OCI-LY7 (cell line): ENCODE results near the gene CFAP92. TPM values are rescaled to one million over a fixed set of nuclear protein-coding genes. Genes with fewer than 3 reads are reported as not detected.
A peak's percentile ranks its signal among the peaks of the same experiment; 100 is the strongest.

Experiments
- BruUV-seq: library from RNA; stranded (reverse); fragments of 400-500 nt; replicated peaks from 2 replicates; lab custom pipeline; 2021; lab: Mats Ljungman, UMichigan
- CTCF ChIA-PET: fragments of 300-600 bp; sonication (Branson Sonifier 250); formaldehyde crosslinking; loops from one replicate; lab custom pipeline; 2022; ENCODE audit warnings: antibody characterized with exemption; ENCODE audit not compliant: unreplicated experiment; lab: Charles Lee
- POLR2A ChIA-PET: fragments of 300-600 bp; sonication (Branson Sonifier 250); formaldehyde crosslinking; loops from one replicate; lab custom pipeline; 2022; ENCODE audit warnings: antibody characterized with exemption; lab: Charles Lee
- DNase-seq: peaks from one replicate; pipeline ENCODE4 v3.0.0-alpha.2; 2015; ENCODE audit warnings: low spot score
- H2AFZ ChIP-seq: fragments of 200-600 bp; sonication (generic), shearing (Covaris generic); 2 replicates; pipeline ENCODE4 v1.6.1; 2014; ENCODE audit warnings: mild to moderate bottlenecking, antibody characterized with exemption, low read length, moderate library complexity
- H3K27ac ChIP-seq: fragments of 200-600 bp; sonication (generic); 2 replicates; pipeline ENCODE4 v1.5.1; 2014; ENCODE audit warnings: mixed run types, low read depth, mild to moderate bottlenecking, moderate library complexity, low read length, inconsistent platforms; ENCODE audit not compliant: poor library complexity, severe bottlenecking
- H3K36me3 ChIP-seq: fragments of 200-600 bp; sonication (generic); 2 replicates; pipeline ENCODE4 v1.6.1; 2014; ENCODE audit warnings: mild to moderate bottlenecking, antibody characterized with exemption, low read length, moderate library complexity, mixed read lengths; ENCODE audit not compliant: insufficient read depth
- H3K4me1 ChIP-seq: fragments of 200-600 bp; sonication (generic); 2 replicates; pipeline ENCODE4 v1.5.1; 2014; ENCODE audit warnings: mild to moderate bottlenecking, low read length; ENCODE audit not compliant: insufficient read depth, poor library complexity, severe bottlenecking
- H3K4me2 ChIP-seq: fragments of 200-600 bp; sonication (generic); 2 replicates; pipeline ENCODE4 v1.6.1; 2014; ENCODE audit warnings: mild to moderate bottlenecking, low read length
- H3K4me3 ChIP-seq: fragments of 200-600 bp; sonication (generic); 2 replicates; pipeline ENCODE4 v1.5.1; 2014; ENCODE audit warnings: mild to moderate bottlenecking, low read depth, low read length; ENCODE audit not compliant: poor library complexity, severe bottlenecking
- H3K79me2 ChIP-seq: fragments of 200-600 bp; sonication (generic); 2 replicates; pipeline ENCODE4 v1.6.1; 2016; ENCODE audit warnings: low read depth, mild to moderate bottlenecking, low read length, moderate library complexity, mixed read lengths; ENCODE audit not compliant: insufficient read depth
- H3K9me2 ChIP-seq: fragments of 200-600 bp; sonication (generic); 2 replicates; pipeline ENCODE4 v1.6.1; 2016; ENCODE audit warnings: mild to moderate bottlenecking, low read length, mixed read lengths; ENCODE audit not compliant: insufficient read depth
- H3K9me3 ChIP-seq: fragments of 200-600 bp; sonication (generic); 2 replicates; pipeline ENCODE4 v1.6.1; 2014; ENCODE audit warnings: mild to moderate bottlenecking, mixed run types, low read length, mixed read lengths
- H4K20me1 ChIP-seq: fragments of 200-600 bp; sonication (generic); 2 replicates; pipeline ENCODE4 v1.6.1; 2014; ENCODE audit warnings: mild to moderate bottlenecking, antibody characterized with exemption, low read length, moderate library complexity, mixed read lengths; ENCODE audit not compliant: insufficient read depth
- EZH2phosphoT487 ChIP-seq: fragments of 200-600 bp; sonication (generic); IDR thresholded peaks from 2 replicates; pipeline ENCODE4 v1.6.1; 2018; ENCODE audit warnings: low read depth, borderline replicate concordance, mild to moderate bottlenecking, mixed run types, antibody characterized with exemption, low read length, moderate library complexity, mixed read lengths
- intact Hi-C: fragments of 100-400 bp; cut with micrococcal nuclease; formaldehyde crosslinking; loops from one replicate; pipeline ENCODE4 v1.10.0; 2022; ENCODE audit not compliant: unreplicated experiment
- total RNA-seq, 2 experiments: library from RNA; depleted of rRNA in 1 of 2; stranded (reverse); fragments of >200 nt in 1 of 2; shearing (Covaris generic) in 1 of 2; gene quantifications; 2 replicates each; pipeline ENCODE4 v1.2.3, GENCODE V29; 2014 to 2022
- TF ChIP-seq, protein P1 (sequence below): fragments of 200-600 bp; sonication (generic); conservative IDR thresholded peaks from 2 replicates; pipeline ENCODE4 v1.5.1; 2014; ENCODE audit warnings: mild to moderate bottlenecking, antibody characterized with exemption, low read length, moderate library complexity, mixed read lengths

CFAP92 gene
- total RNA-seq, 2 experiments from 2014 or later: 0.08 to 0.66 TPM

DNA sequence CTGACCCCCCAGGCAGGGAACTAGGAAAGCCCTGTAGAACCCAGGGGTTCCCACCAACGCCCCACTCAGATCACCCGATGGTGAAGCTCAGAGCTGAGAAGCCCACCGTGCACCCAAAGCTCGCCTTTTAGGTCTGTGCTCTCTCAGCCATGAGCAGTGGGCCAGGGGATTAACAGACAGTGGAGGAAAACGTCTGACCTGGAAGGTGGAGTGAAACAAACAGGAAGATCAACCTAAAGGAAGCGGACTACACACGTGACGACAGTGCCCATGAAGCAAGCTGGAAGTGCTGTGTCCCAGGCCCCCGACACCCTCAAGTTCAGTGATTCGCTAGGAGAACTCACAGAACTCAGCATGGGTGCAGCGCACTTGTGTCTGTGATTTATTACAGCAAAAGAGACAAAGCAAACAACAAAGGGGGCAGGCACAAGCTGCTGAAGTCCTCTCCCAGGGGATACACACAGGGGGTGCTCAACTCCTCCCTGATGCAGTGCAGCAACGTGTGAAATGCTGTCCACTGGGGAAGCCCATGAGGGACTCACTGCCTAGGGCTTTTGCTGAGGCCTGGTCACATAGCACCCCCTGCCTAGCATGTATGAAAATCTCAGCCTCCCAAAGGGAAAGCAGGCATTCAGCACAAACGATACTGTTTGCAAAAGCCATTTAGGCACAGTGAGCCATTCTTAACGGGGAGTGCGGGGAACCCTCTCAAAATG is 43.5 kb downstream of the CFAP92 start:
- H3K9me3 ChIP-seq: no peaks in the 10 kb centered on the region
- no peak overlapping the region for H2AFZ ChIP-seq
- DNase-seq: peak; percentile 19
- intact Hi-C loops: no loop called here
- POLR2A ChIA-PET: interaction anchor here (0.6 kb wide), 1 partner anchor 23 kb away, joined by 5 read pairs; no protein-coding TSS in a partner anchor
- H3K4me1 ChIP-seq: no peaks in the 10 kb centered on the region
- BruUV-seq: no TSS peak
- no peaks in the 10 kb centered on the region for H3K9me2 ChIP-seq
- H3K4me2 ChIP-seq: no peak overlapping the region
- CTCF ChIA-PET: no interaction called here
- no peaks in the 10 kb centered on the region for H3K79me2 ChIP-seq
- H3K27ac ChIP-seq: no peak overlapping the region
- H4K20me1 ChIP-seq: no peaks in the 10 kb centered on the region
- TF ChIP-seq, protein P1, sequence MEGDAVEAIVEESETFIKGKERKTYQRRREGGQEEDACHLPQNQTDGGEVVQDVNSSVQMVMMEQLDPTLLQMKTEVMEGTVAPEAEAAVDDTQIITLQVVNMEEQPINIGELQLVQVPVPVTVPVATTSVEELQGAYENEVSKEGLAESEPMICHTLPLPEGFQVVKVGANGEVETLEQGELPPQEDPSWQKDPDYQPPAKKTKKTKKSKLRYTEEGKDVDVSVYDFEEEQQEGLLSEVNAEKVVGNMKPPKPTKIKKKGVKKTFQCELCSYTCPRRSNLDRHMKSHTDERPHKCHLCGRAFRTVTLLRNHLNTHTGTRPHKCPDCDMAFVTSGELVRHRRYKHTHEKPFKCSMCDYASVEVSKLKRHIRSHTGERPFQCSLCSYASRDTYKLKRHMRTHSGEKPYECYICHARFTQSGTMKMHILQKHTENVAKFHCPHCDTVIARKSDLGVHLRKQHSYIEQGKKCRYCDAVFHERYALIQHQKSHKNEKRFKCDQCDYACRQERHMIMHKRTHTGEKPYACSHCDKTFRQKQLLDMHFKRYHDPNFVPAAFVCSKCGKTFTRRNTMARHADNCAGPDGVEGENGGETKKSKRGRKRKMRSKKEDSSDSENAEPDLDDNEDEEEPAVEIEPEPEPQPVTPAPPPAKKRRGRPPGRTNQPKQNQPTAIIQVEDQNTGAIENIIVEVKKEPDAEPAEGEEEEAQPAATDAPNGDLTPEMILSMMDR: 0 out of 2 replicates have a peak, but pooled peaks have one; percentile 21
- no peak for TF ChIP-seq EZH2phosphoT487
- no peaks in the 10 kb centered on the region for H3K36me3 ChIP-seq
- H3K4me3 ChIP-seq: no peak overlapping the region

DNA sequence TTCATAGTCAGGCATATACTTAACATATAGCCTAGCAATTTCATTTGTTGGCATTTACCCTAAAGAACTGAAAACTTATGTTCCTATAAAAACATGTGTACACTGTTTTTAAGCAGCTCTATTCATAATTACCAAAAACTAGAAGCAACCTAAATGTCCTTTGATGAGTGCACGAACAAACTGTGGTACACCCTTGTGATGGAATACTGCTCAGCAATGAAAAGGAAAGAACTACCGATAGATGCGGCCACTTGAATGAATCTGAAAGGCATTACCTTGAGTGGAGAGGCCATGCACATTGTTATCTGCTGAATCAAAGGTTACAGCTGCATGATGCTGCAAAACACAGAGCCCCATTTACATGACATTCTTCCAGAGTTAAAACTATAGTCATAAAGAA is 44.7 kb downstream of the CFAP92 start:
- Histone ChIP-seq H3K4me2 (no peak overlapping the region), H3K27ac (no peak overlapping the region), H3K9me3 (no peaks in the 10 kb centered on the region), H3K4me3 (no peak overlapping the region), H3K4me1 (no peaks in the 10 kb centered on the region), H3K79me2 (no peaks in the 10 kb centered on the region), H2AFZ (no peak overlapping the region), H3K36me3 (no peaks in the 10 kb centered on the region), H3K9me2 (no peaks in the 10 kb centered on the region), H4K20me1 (no peaks in the 10 kb centered on the region)
- no peak for DNase-seq
- POLR2A ChIA-PET: no interaction called here
- no peak for TF ChIP-seq EZH2phosphoT487
- TF ChIP-seq, protein P1: no peak
- no TSS peak for BruUV-seq
- CTCF ChIA-PET: no interaction called here
- intact Hi-C loops: no loop called here

DNA sequence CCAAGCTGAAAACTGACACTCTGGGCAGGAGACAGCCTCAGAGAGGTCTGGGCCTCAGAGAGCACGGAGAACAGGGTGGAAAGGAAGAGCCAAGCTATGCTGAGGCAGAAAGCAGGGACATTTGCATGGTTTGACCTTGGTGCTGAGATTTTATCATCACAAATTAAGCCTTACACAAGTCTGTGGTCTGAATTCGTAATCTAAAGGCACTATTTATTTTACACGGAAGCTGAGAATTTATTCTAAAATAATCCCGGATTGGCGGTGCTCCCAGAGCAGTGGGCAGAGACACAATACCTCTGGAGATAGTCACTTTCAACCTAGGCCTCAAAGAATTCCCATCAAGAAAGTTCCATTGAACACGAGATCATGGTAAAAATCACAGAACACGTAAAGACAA is 47.5 kb downstream of the CFAP92 start:
- no peaks in the 10 kb centered on the region for H3K9me2 ChIP-seq
- ChIA-PET CTCF (no interaction called here), POLR2A (no interaction called here)
- H3K9me3 ChIP-seq: no peaks in the 10 kb centered on the region
- H2AFZ ChIP-seq: no peak overlapping the region
- TF ChIP-seq, protein P1: no peak
- no peak for TF ChIP-seq EZH2phosphoT487
- no peaks in the 10 kb centered on the region for H3K79me2 ChIP-seq
- no TSS peak for BruUV-seq
- H3K36me3 ChIP-seq: no peaks in the 10 kb centered on the region
- intact Hi-C loops: no loop called here
- H4K20me1 ChIP-seq: no peaks in the 10 kb centered on the region
- H3K4me1 ChIP-seq: no peaks in the 10 kb centered on the region
- no peak overlapping the region for H3K4me2 ChIP-seq
- no peak overlapping the region for H3K4me3 ChIP-seq
- H3K27ac ChIP-seq: no peak overlapping the region
- DNase-seq: no peak
